ENCODE results near the gene HOMEZ. TPM values are rescaled to one million over a fixed set of nuclear protein-coding genes. Genes with fewer than 3 reads are reported as not detected.

Gene HOMEZ
- total RNA-seq, 1 experiment from 2014 or later: 18.2 TPM

DNA sequence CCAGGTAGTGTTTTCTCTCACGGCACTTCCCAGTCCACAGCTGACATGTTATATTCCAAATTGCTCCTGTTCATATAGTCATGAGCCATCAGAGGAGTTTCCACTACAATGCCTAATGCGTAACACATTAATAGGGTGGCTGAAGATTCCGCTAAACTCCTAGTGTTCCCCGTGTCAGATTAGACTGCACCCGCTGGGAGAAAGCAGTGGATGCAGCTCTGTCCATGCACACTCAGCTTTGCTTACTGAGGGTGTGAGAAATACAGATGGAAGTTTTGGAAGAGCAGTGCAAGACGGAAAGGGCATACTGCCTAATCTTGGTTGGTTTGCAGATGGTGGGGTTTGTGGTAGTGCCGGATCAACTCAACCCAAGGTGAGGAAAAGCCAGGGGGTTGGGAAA is 11.2 kb upstream of the HOMEZ start:
- H3K9me3 ChIP-seq (ENCODE audit: control insufficient read depth in 1 of 2, insufficient read depth in 1 of 2, low read depth in 1 of 2, low read length in 2 of 2): no peaks in the 10 kb centered on the region
- no TSS peak for BruUV-seq (replicated peaks)

GRCh38 chr14:23296012-23296777 is 10.3 kb upstream of the HOMEZ start:
- no peak for ATAC-seq
- BruUV-seq (replicated peaks): no TSS peak
- DNase-seq (ENCODE audit: low read depth, low spot score): no peak
- Histone ChIP-seq H4K20me1 (ENCODE audit: insufficient read depth) (no peaks in the 10 kb centered on the region), H3K9ac (ENCODE audit: low read length) (no peak overlapping the region), H3K9me3 (ENCODE audit: control insufficient read depth in 1 of 2, insufficient read depth in 1 of 2, low read depth in 1 of 2, low read length in 2 of 2) (no peaks in the 10 kb centered on the region), H3K27ac (ENCODE audit: low read depth, low read length) (no peak overlapping the region), H3K9me2 (ENCODE audit: insufficient read depth) (no peaks in the 10 kb centered on the region), H3K4me1 (ENCODE audit: control insufficient read depth in 1 of 2, insufficient read depth in 2 of 2, low read length in 2 of 2) (peaks cover 15 to 27% of the 10 kb centered on the region in 2 experiments), H3K36me3 (ENCODE audit: control insufficient read depth in 1 of 2, insufficient read depth in 2 of 2, low read length in 2 of 2) (no peaks in the 10 kb centered on the region), H3K4me3 (replicated peaks in 1 of 2; ENCODE audit: low read depth in 1 of 2, low read length in 2 of 2) (no peak overlapping the region), H2AFZ (ENCODE audit: low read depth, low read length, poor library complexity, severe bottlenecking) (no peak overlapping the region), H3K79me2 (ENCODE audit: insufficient read depth, low read length) (no peaks in the 10 kb centered on the region), H3K4me2 (ENCODE audit: low read length) (no peak overlapping the region), H3K27me3 (ENCODE audit: insufficient read depth, low read length) (no peaks in the 10 kb centered on the region)
- RAD21 ChIA-PET (ENCODE audit: low non-redundant PET in 1 of 2, low total read pairs in 2 of 2, uncharacterized antibody in 2 of 2, unreplicated experiment in 2 of 2): no interaction called here
- POLR2A ChIA-PET: no interaction called here
- intact Hi-C loops (cut with micrococcal nuclease): no loop called here
- CTCF ChIA-PET: interaction anchor here (1.0 to 2.0 kb wide), 6 partner anchors 10 to 176 kb away, joined by 3 to 4 read pairs (median 3); partner anchors contain the start of gene PABPN1
- TF ChIP-seq SIN3A (IDR thresholded peaks at IDR 0.05; ENCODE audit: low read depth) (no peak), EGR1 (IDR thresholded peaks at IDR 0.05; ENCODE audit: low read depth) (no peak), TCF7L2 (IDR thresholded peaks at IDR 0.05; ENCODE audit: borderline replicate concordance, extremely low read depth, insufficient read depth, insufficient read length) (no peak), JUND (IDR thresholded peaks at IDR 0.05) (no peak), RAD21 (IDR thresholded peaks at IDR 0.05; ENCODE audit: low read depth) (no peak), REST (IDR thresholded peaks at IDR 0.05; ENCODE audit: low read depth) (no peak), ZNF274 (IDR thresholded peaks at IDR 0.05; ENCODE audit: low read depth, low read length) (no peak), SRF (IDR thresholded peaks at IDR 0.05; ENCODE audit: low read depth) (no peak), CEBPB (IDR thresholded peaks at IDR 0.05; ENCODE audit: low read depth) (no peak), ELF1 (IDR thresholded peaks at IDR 0.05; ENCODE audit: borderline replicate concordance, low read depth) (no peak), POLR2AphosphoS5 (IDR thresholded peaks at IDR 0.05; ENCODE audit: low read depth, low read length) (no peak), SP1 (IDR thresholded peaks at IDR 0.05; ENCODE audit: low read depth) (no peak)
- TF ChIP-seq, protein P1, sequence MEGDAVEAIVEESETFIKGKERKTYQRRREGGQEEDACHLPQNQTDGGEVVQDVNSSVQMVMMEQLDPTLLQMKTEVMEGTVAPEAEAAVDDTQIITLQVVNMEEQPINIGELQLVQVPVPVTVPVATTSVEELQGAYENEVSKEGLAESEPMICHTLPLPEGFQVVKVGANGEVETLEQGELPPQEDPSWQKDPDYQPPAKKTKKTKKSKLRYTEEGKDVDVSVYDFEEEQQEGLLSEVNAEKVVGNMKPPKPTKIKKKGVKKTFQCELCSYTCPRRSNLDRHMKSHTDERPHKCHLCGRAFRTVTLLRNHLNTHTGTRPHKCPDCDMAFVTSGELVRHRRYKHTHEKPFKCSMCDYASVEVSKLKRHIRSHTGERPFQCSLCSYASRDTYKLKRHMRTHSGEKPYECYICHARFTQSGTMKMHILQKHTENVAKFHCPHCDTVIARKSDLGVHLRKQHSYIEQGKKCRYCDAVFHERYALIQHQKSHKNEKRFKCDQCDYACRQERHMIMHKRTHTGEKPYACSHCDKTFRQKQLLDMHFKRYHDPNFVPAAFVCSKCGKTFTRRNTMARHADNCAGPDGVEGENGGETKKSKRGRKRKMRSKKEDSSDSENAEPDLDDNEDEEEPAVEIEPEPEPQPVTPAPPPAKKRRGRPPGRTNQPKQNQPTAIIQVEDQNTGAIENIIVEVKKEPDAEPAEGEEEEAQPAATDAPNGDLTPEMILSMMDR (IDR thresholded peaks at IDR 0.05 in 2 of 3, conservative IDR thresholded peaks at IDR 0.05 in 1 of 3; ENCODE audit: borderline replicate concordance in 1 of 3, insufficient read depth in 1 of 3, low read depth in 2 of 3, low read length in 2 of 3): no peak

More for the DNA sequence above, 11.2 kb upstream of the HOMEZ start:
- no peak for DNase-seq (ENCODE audit: low read depth, low spot score)
- no peak overlapping the region for H3K27ac ChIP-seq (ENCODE audit: low read depth, low read length)
- no peak overlapping the region for H2AFZ ChIP-seq (ENCODE audit: low read depth, low read length, poor library complexity, severe bottlenecking)
- RAD21 ChIA-PET (ENCODE audit: low non-redundant PET in 1 of 2, low total read pairs in 2 of 2, uncharacterized antibody in 2 of 2, unreplicated experiment in 2 of 2): no interaction called here
- TF ChIP-seq ELF1 (IDR thresholded peaks at IDR 0.05; ENCODE audit: borderline replicate concordance, low read depth): no peak
- TF ChIP-seq, protein P2, sequence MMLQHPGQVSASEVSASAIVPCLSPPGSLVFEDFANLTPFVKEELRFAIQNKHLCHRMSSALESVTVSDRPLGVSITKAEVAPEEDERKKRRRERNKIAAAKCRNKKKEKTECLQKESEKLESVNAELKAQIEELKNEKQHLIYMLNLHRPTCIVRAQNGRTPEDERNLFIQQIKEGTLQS (IDR thresholded peaks at IDR 0.05): no peak
- no peak for TF ChIP-seq RAD21 (IDR thresholded peaks at IDR 0.05; ENCODE audit: low read depth)
- no peak for ATAC-seq
- H4K20me1 ChIP-seq (ENCODE audit: insufficient read depth): no peaks in the 10 kb centered on the region
- H3K36me3 ChIP-seq (ENCODE audit: control insufficient read depth in 1 of 2, insufficient read depth in 2 of 2, low read length in 2 of 2): no peaks in the 10 kb centered on the region
- H3K79me2 ChIP-seq (ENCODE audit: insufficient read depth, low read length): no peaks in the 10 kb centered on the region
- no peaks in the 10 kb centered on the region for H3K27me3 ChIP-seq (ENCODE audit: insufficient read depth, low read length)
- CTCF ChIA-PET: interaction anchor here (1.0 to 2.0 kb wide), 5 partner anchors 10 to 32 kb away, joined by 3 to 4 read pairs (median 3); partner anchors contain the start of gene PABPN1
- H3K4me1 ChIP-seq (ENCODE audit: control insufficient read depth in 1 of 2, insufficient read depth in 2 of 2, low read length in 2 of 2): peaks cover 15 to 31% of the 10 kb centered on the region in 2 experiments
- intact Hi-C loops (cut with micrococcal nuclease): no loop called here
- POLR2A ChIA-PET: no interaction called here
- no peak overlapping the region for H3K9ac ChIP-seq (ENCODE audit: low read length)
- no peak overlapping the region for H3K4me3 ChIP-seq (replicated peaks in 1 of 2; ENCODE audit: low read depth in 1 of 2, low read length in 2 of 2)
- H3K9me2 ChIP-seq (ENCODE audit: insufficient read depth): no peaks in the 10 kb centered on the region
- H3K4me2 ChIP-seq (ENCODE audit: low read length): no peak overlapping the region

Data from HCT116 (cell line).